Measurements from ENCODE around the gene CAST.

GRCh38 chr5:96818125-96818788, 156.1 kb downstream of the CAST start:
- TF ChIP-seq MEIS1 (CRISPR knock-in tag; IDR thresholded peaks at IDR 0.05; ENCODE audit: borderline replicate concordance) (no peak), ZNF791 (tag by site-specific recombination; IDR thresholded peaks at IDR 0.05) (no peak), REST (tag by site-specific recombination; IDR thresholded peaks at IDR 0.05) (no peak), ZNF133 (tag by site-specific recombination; IDR thresholded peaks at IDR 0.05) (no peak), ZNF121 (tag by site-specific recombination; IDR thresholded peaks at IDR 0.05) (no peak), CTCF (tag by site-specific recombination; IDR thresholded peaks at IDR 0.05) (no peak), ZNF747 (tag by site-specific recombination; IDR thresholded peaks at IDR 0.05) (no peak), ZNF274 (IDR thresholded peaks at IDR 0.05; ENCODE audit: low read length) (no peak), ZNF274 (tag by site-specific recombination; IDR thresholded peaks at IDR 0.05; ENCODE audit: borderline replicate concordance) (no peak), TRIM28 (IDR thresholded peaks at IDR 0.05; ENCODE audit: borderline replicate concordance, low read length) (no peak), ZBTB44 (tag by site-specific recombination; IDR thresholded peaks at IDR 0.05) (no peak), SP7 (tag by site-specific recombination; IDR thresholded peaks at IDR 0.05) (peak; percentile 60), ZFP3 (tag by site-specific recombination; IDR thresholded peaks at IDR 0.05; ENCODE audit: low read depth) (no peak)

All from HEK293 (cell line).